Measurements from ENCODE around the gene MACROH2A2. TPM values are rescaled to one million over a fixed set of nuclear protein-coding genes. Genes with fewer than 3 reads are reported as not detected.
A peak's percentile ranks its signal among the peaks of the same experiment; 100 is the strongest.

Gene MACROH2A2
- total and polyA plus RNA-seq, 2 of the 13 experiments (the other 11 are each of a cell fraction or from before 2014, with no cell fraction given) = 9.8 to 43.1 TPM

- TF ChIP-seq TAF15 (IDR thresholded peaks at IDR 0.05; ENCODE audit: low read depth, low read length, poor library complexity, severe bottlenecking) (no peak), HOXA5 (CRISPR knock-in tag; IDR thresholded peaks at IDR 0.05) (peak; percentile 85), ZNF180 (CRISPR knock-in tag; IDR thresholded peaks at IDR 0.05; ENCODE audit: borderline replicate concordance, low read depth) (no peak), ZNF460 (CRISPR knock-in tag; IDR thresholded peaks at IDR 0.05; ENCODE audit: borderline replicate concordance) (peak; percentile 47; the same call in 1 of the 2 replicates), ZNF253 (CRISPR knock-in tag; IDR thresholded peaks at IDR 0.05; ENCODE audit: borderline replicate concordance) (no peak), ZNF382 (CRISPR knock-in tag; IDR thresholded peaks at IDR 0.05; ENCODE audit: borderline replicate concordance) (no peak), DPF2 (CRISPR knock-in tag; IDR thresholded peaks at IDR 0.05; ENCODE audit: borderline replicate concordance, low read depth) (no peak; the same call in 1 of the 2 replicates), CREBL2 (CRISPR knock-in tag; IDR thresholded peaks at IDR 0.05; ENCODE audit: borderline replicate concordance) (no peak), THYN1 (CRISPR knock-in tag; IDR thresholded peaks at IDR 0.05; ENCODE audit: borderline replicate concordance, low read depth) (no peak), MATR3 (CRISPR knock-in tag; IDR thresholded peaks at IDR 0.05) (no peak), JUNB (CRISPR knock-in tag; IDR thresholded peaks at IDR 0.05; ENCODE audit: borderline replicate concordance) (no peak), IKZF5 (CRISPR knock-in tag; IDR thresholded peaks at IDR 0.05) (peak; percentile 69), ZNF367 (CRISPR knock-in tag; IDR thresholded peaks at IDR 0.05; ENCODE audit: borderline replicate concordance) (no peak), SIX1 (CRISPR knock-in tag; IDR thresholded peaks at IDR 0.05; ENCODE audit: borderline replicate concordance) (peak; percentile 18; the same call in 1 of the 2 replicates), ZNF513 (CRISPR knock-in tag; conservative IDR thresholded peaks at IDR 0.05) (no peak), SIN3A (IDR thresholded peaks at IDR 0.05; ENCODE audit: borderline replicate concordance, low read depth, low read length) (peak; percentile 40; the same call in 1 of the 2 replicates), FOSL2 (CRISPR knock-in tag; IDR thresholded peaks at IDR 0.05) (peak; percentile 91), ZFP37 (CRISPR knock-in tag; IDR thresholded peaks at IDR 0.05; ENCODE audit: borderline replicate concordance) (peak; percentile 78; the same call in 1 of the 2 replicates), ZNF280B (CRISPR knock-in tag; IDR thresholded peaks at IDR 0.05; ENCODE audit: borderline replicate concordance) (no peak; the same call in 1 of the 2 replicates), U2AF1 (optimal IDR thresholded peaks at IDR 0.05; ENCODE audit: low read depth, low read length) (no peak), BCL3 (CRISPR knock-in tag; IDR thresholded peaks at IDR 0.05) (no peak)
- TF ChIP-seq, protein P1, sequence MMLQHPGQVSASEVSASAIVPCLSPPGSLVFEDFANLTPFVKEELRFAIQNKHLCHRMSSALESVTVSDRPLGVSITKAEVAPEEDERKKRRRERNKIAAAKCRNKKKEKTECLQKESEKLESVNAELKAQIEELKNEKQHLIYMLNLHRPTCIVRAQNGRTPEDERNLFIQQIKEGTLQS (CRISPR knock-in tag; IDR thresholded peaks at IDR 0.05) = peak; percentile 66; the same call in 1 of the 2 replicates
Measured at GRCh38 chr10:70132098-70133029, 79.7 kb downstream of the MACROH2A2 start, which contains the start of gene AIFM2 (continued).
